Karpas-422 (cell line): ENCODE data around the gene MCU. TPM values are rescaled to one million over a fixed set of nuclear protein-coding genes. Genes with fewer than 3 reads are reported as not detected.

Experiments
- DNase-seq: peaks from one replicate; pipeline ENCODE4 v3.0.0-alpha.2; 2015
- H2AFZ ChIP-seq: fragments of 200-600 bp; sonication (generic); 2 replicates; pipeline ENCODE4 v1.6.1; 2014; ENCODE audit warnings: antibody characterized with exemption, low read length, mixed read lengths
- H3K27ac ChIP-seq: fragments of 200-600 bp; sonication (generic); 2 replicates; pipeline ENCODE4 v1.5.1; 2014; ENCODE audit warnings: mild to moderate bottlenecking, low read length, moderate library complexity
- H3K27me3 ChIP-seq: fragments of 200-600 bp; sonication (generic); 2 replicates; pipeline ENCODE4 v1.6.1; 2014; ENCODE audit warnings: low read length, mixed read lengths
- H3K36me3 ChIP-seq: fragments of 200-600 bp; sonication (generic); 2 replicates; pipeline ENCODE4 v1.6.1; 2014; ENCODE audit warnings: low read length, mixed read lengths; ENCODE audit not compliant: insufficient read depth
- H3K4me1 ChIP-seq: fragments of 200-600 bp; sonication (generic); 2 replicates; pipeline ENCODE4 v1.6.1; 2014; ENCODE audit warnings: mild to moderate bottlenecking, low read length, mixed read lengths
- H3K4me2 ChIP-seq: fragments of 200-600 bp; sonication (generic); 2 replicates; pipeline ENCODE4 v1.6.1; 2014; ENCODE audit warnings: low read length, low read depth, mild to moderate bottlenecking; ENCODE audit not compliant: poor library complexity, severe bottlenecking
- H3K4me3 ChIP-seq: fragments of 200-600 bp; sonication (generic); 2 replicates; pipeline ENCODE4 v1.5.1; 2014; ENCODE audit warnings: mild to moderate bottlenecking, antibody characterized with exemption, low read length, mixed read lengths
- H3K79me2 ChIP-seq: fragments of 200-600 bp; sonication (generic); 2 replicates; pipeline ENCODE4 v1.6.1; 2014; ENCODE audit warnings: mild to moderate bottlenecking, low read length, mixed read lengths
- H3K9ac ChIP-seq: fragments of 200-600 bp; sonication (generic); 2 replicates; pipeline ENCODE4 v1.6.0; 2014; ENCODE audit warnings: low read length
- H3K9me2 ChIP-seq: fragments of 200-600 bp; sonication (generic), shearing (Covaris generic); replicated peaks from 2 replicates; pipeline ENCODE4 v1.6.0; 2014; ENCODE audit warnings: mild to moderate bottlenecking, low read length, moderate library complexity; ENCODE audit not compliant: insufficient read depth
- H3K9me3 ChIP-seq: fragments of 300-700, 200-600 bp; sonication (generic); 2 replicates; pipeline ENCODE4 v1.6.1; 2014; ENCODE audit warnings: low read length, mixed read lengths
- H4K20me1 ChIP-seq: fragments of 200-600 bp; sonication (generic); 2 replicates; pipeline ENCODE4 v1.6.1; 2014; ENCODE audit warnings: mild to moderate bottlenecking, antibody characterized with exemption, low read length, low read depth; ENCODE audit not compliant: insufficient read depth
- total RNA-seq: library from RNA; depleted of rRNA; stranded (reverse); fragments of >200 nt; shearing (Covaris generic); gene quantifications from 2 replicates; pipeline ENCODE4 v1.2.3, GENCODE V29; 2014; ENCODE audit warnings: low replicate concordance

MCU gene
- total RNA-seq, 1 experiment from 2014 or later, result 41.3 TPM

GRCh38 chr10:72796042-72796441, 104.1 kb downstream of the MCU start:
- Histone ChIP-seq H3K27me3 (no peaks in the 10 kb centered on the region), H3K4me1 (peaks cover 12% of the 10 kb centered on the region), H3K4me2 (no peak overlapping the region), H3K36me3 (no peaks in the 10 kb centered on the region), H2AFZ (no peak overlapping the region), H4K20me1 (no peaks in the 10 kb centered on the region), H3K79me2 (peaks cover 32% of the 10 kb centered on the region), H3K9me3 (no peaks in the 10 kb centered on the region), H3K27ac (no peak overlapping the region), H3K4me3 (no peak overlapping the region), H3K9ac (no peak overlapping the region), H3K9me2 (no peaks in the 10 kb centered on the region)
- no peak for DNase-seq

- H3K4me2 ChIP-seq, result no peak overlapping the region
- DNase-seq, result no peak
Measured at GRCh38 chr10:72796538-72796937, 104.6 kb downstream of the MCU start.

GRCh38 chr10:72800000-72800740, 108.2 kb downstream of the MCU start:
- Histone ChIP-seq H3K9ac (no peak overlapping the region), H3K4me2 (no peak overlapping the region), H3K27ac (no peak overlapping the region), H3K9me2 (no peaks in the 10 kb centered on the region), H2AFZ (no peak overlapping the region), H3K4me3 (no peak overlapping the region), H3K79me2 (peaks cover 17% of the 10 kb centered on the region; the same call in 1 of the 2 replicates), H3K36me3 (no peaks in the 10 kb centered on the region), H3K27me3 (no peaks in the 10 kb centered on the region), H4K20me1 (no peaks in the 10 kb centered on the region), H3K4me1 (peaks cover 16% of the 10 kb centered on the region), H3K9me3 (no peaks in the 10 kb centered on the region)
- DNase-seq, result no peak

More at GRCh38 chr10:72796538-72796937, 104.6 kb downstream of the MCU start:
- Histone ChIP-seq H3K4me1 (peaks cover 12% of the 10 kb centered on the region), H3K36me3 (no peaks in the 10 kb centered on the region), H2AFZ (no peak overlapping the region), H3K27ac (no peak overlapping the region), H3K9ac (no peak overlapping the region), H3K9me3 (no peaks in the 10 kb centered on the region), H3K79me2 (peaks cover 32% of the 10 kb centered on the region), H3K4me3 (no peak overlapping the region), H3K27me3 (no peaks in the 10 kb centered on the region), H4K20me1 (no peaks in the 10 kb centered on the region), H3K9me2 (no peaks in the 10 kb centered on the region)

- H3K9ac ChIP-seq, result no peak overlapping the region
- no peak overlapping the region for H3K4me2 ChIP-seq
- peaks cover 16% of the 10 kb centered on the region for H3K4me1 ChIP-seq
- H3K9me2 ChIP-seq, result no peaks in the 10 kb centered on the region
- no peak overlapping the region for H2AFZ ChIP-seq
- H3K36me3 ChIP-seq, result no peaks in the 10 kb centered on the region
- peaks cover 14% of the 10 kb centered on the region; the same call in 1 of the 2 replicates for H3K79me2 ChIP-seq
- no peak overlapping the region for H3K4me3 ChIP-seq
- H3K27me3 ChIP-seq, result no peaks in the 10 kb centered on the region
- no peaks in the 10 kb centered on the region for H3K9me3 ChIP-seq
- no peaks in the 10 kb centered on the region for H4K20me1 ChIP-seq
- DNase-seq, result no peak
- H3K27ac ChIP-seq, result no peak overlapping the region
Measured at GRCh38 chr10:72800741-72801092, 108.8 kb downstream of the MCU start.

GRCh38 chr10:72801263-72801868, 109.4 kb downstream of the MCU start:
- DNase-seq, result no peak
- Histone ChIP-seq H3K27ac (no peak overlapping the region), H3K9me2 (no peaks in the 10 kb centered on the region), H3K36me3 (no peaks in the 10 kb centered on the region), H3K9me3 (no peaks in the 10 kb centered on the region), H3K79me2 (peaks cover 10% of the 10 kb centered on the region; the same call in 1 of the 2 replicates), H2AFZ (no peak overlapping the region), H3K9ac (no peak overlapping the region), H4K20me1 (no peaks in the 10 kb centered on the region), H3K4me1 (peaks cover 16% of the 10 kb centered on the region), H3K4me3 (no peak overlapping the region), H3K27me3 (no peaks in the 10 kb centered on the region), H3K4me2 (no peak overlapping the region)

GRCh38 chr10:72802332-72802731, 110.4 kb downstream of the MCU start:
- Histone ChIP-seq H3K79me2 (peaks cover 10% of the 10 kb centered on the region; the same call in 1 of the 2 replicates), H3K27ac (no peak overlapping the region), H3K9ac (no peak overlapping the region), H3K27me3 (no peaks in the 10 kb centered on the region), H3K4me3 (no peak overlapping the region), H4K20me1 (no peaks in the 10 kb centered on the region), H2AFZ (no peak overlapping the region), H3K4me2 (peak overlapping the region; percentile 31), H3K4me1 (peaks cover 16% of the 10 kb centered on the region), H3K36me3 (no peaks in the 10 kb centered on the region), H3K9me2 (no peaks in the 10 kb centered on the region), H3K9me3 (no peaks in the 10 kb centered on the region)
- DNase-seq, result no peak

- H3K79me2 ChIP-seq, result peaks cover 10% of the 10 kb centered on the region; the same call in 1 of the 2 replicates
- H3K27me3 ChIP-seq, result no peaks in the 10 kb centered on the region
- H3K4me3 ChIP-seq, result no peak overlapping the region
- H3K4me1 ChIP-seq, result peaks cover 16% of the 10 kb centered on the region
- H3K27ac ChIP-seq, result no peak overlapping the region
- no peaks in the 10 kb centered on the region for H3K9me2 ChIP-seq
- no peaks in the 10 kb centered on the region for H4K20me1 ChIP-seq
- H3K36me3 ChIP-seq, result no peaks in the 10 kb centered on the region
- H2AFZ ChIP-seq, result 0 out of 2 replicates have a peak overlapping the region, but pooled peaks have one; percentile 44
- H3K4me2 ChIP-seq, result peak overlapping the region; percentile 31
- H3K9ac ChIP-seq, result no peak overlapping the region
- no peak for DNase-seq
- H3K9me3 ChIP-seq, result no peaks in the 10 kb centered on the region
Measured at GRCh38 chr10:72802763-72803505, 111.0 kb downstream of the MCU start.

- Histone ChIP-seq H2AFZ (no peak overlapping the region), H3K9me2 (no peaks in the 10 kb centered on the region), H3K9me3 (no peaks in the 10 kb centered on the region), H3K79me2 (peaks cover 5% of the 10 kb centered on the region; the same call in 1 of the 2 replicates), H3K9ac (no peak overlapping the region), H3K27me3 (no peaks in the 10 kb centered on the region), H3K4me2 (no peak overlapping the region), H4K20me1 (no peaks in the 10 kb centered on the region), H3K36me3 (no peaks in the 10 kb centered on the region), H3K4me3 (no peak overlapping the region), H3K27ac (no peak overlapping the region), H3K4me1 (peaks cover 13% of the 10 kb centered on the region)
- DNase-seq, result no peak
Measured at GRCh38 chr10:72808001-72808400, 116.1 kb downstream of the MCU start.
